Endothelial cell (in vitro differentiated cells): ENCODE results near the gene SSTR4. TPM values are rescaled to one million over a fixed set of nuclear protein-coding genes. Genes with fewer than 3 reads are reported as not detected.

ENCODE experiments used
- DNase-seq: peaks from one replicate; pipeline ENCODE4 v3.0.0; 2021; ENCODE audit warnings: low spot score
- H3K27ac Mint-ChIP-seq: one replicate; pipeline ENCODE4 v1.8.0; 2021; ENCODE audit warnings: mixed read lengths, inconsistent platforms; ENCODE audit not compliant: unreplicated experiment
- H3K27me3 Mint-ChIP-seq: one replicate; pipeline ENCODE4 v1.8.0; 2021; ENCODE audit warnings: mild to moderate bottlenecking, moderate library complexity, mixed read lengths, inconsistent platforms; ENCODE audit not compliant: unreplicated experiment
- H3K36me3 Mint-ChIP-seq: one replicate; pipeline ENCODE4 v1.8.0; 2021; ENCODE audit warnings: mild to moderate bottlenecking, low read depth, mixed read lengths, inconsistent platforms; ENCODE audit not compliant: unreplicated experiment
- H3K4me1 Mint-ChIP-seq: one replicate; pipeline ENCODE4 v1.8.0; 2021; ENCODE audit warnings: mild to moderate bottlenecking, mixed read lengths, inconsistent platforms; ENCODE audit not compliant: unreplicated experiment
- H3K4me3 Mint-ChIP-seq: one replicate; pipeline ENCODE4 v1.8.0; 2021; ENCODE audit warnings: mild to moderate bottlenecking, mixed read lengths, inconsistent platforms; ENCODE audit not compliant: unreplicated experiment
- H3K9me3 Mint-ChIP-seq: one replicate; pipeline ENCODE4 v1.8.0; 2021; ENCODE audit warnings: mixed read lengths, inconsistent platforms; ENCODE audit not compliant: unreplicated experiment
- CTCF ChIP-seq: fragments of 200-600 bp; sonication (generic); IDR thresholded peaks from one replicate; pipeline ENCODE4 v1.5.0; 2021; ENCODE audit warnings: antibody characterized with exemption; ENCODE audit not compliant: unreplicated experiment
- total RNA-seq: library from RNA; stranded (reverse); fragmentation: NEBNext Ultra II Directional; extraction: Animal tissue kit (Norgen Biotek cat#: 25700); gene quantifications from one replicate; pipeline ENCODE4 v1.2.1, GENCODE V29; 2021; ENCODE audit not compliant: unreplicated experiment

The SSTR4 gene
- total RNA-seq, 1 donor from 2014 or later: not detected

GRCh38 chr20:23081263-23081819, 46.2 kb downstream of the SSTR4 start:
- no peaks in the 10 kb centered on the region for H3K9me3 Mint-ChIP-seq
- TF ChIP-seq CTCF: no peak
- H3K4me1 Mint-ChIP-seq: peaks cover 63% of the 10 kb centered on the region
- H3K27ac Mint-ChIP-seq: peak overlapping the region; percentile 95
- H3K4me3 Mint-ChIP-seq: peak overlapping the region; percentile 71
- H3K27me3 Mint-ChIP-seq: peaks cover 6% of the 10 kb centered on the region
- H3K36me3 Mint-ChIP-seq: peaks cover 10% of the 10 kb centered on the region
- no peak for DNase-seq

GRCh38 chr20:23082846-23083552, 47.9 kb downstream of the SSTR4 start:
- Mint-ChIP-seq H3K27ac (peak overlapping the region; percentile 97), H3K9me3 (no peaks in the 10 kb centered on the region), H3K27me3 (peaks cover 8% of the 10 kb centered on the region), H3K4me1 (peaks cover 71% of the 10 kb centered on the region), H3K36me3 (peaks cover 10% of the 10 kb centered on the region), H3K4me3 (peak overlapping the region; percentile 70)
- DNase-seq: peak; percentile 62
- TF ChIP-seq CTCF: no peak

GRCh38 chr20:23083553-23084220, 48.6 kb downstream of the SSTR4 start:
- no peak for DNase-seq
- Mint-ChIP-seq H3K27ac (peak overlapping the region; percentile 97), H3K4me1 (peaks cover 65% of the 10 kb centered on the region), H3K27me3 (peaks cover 7% of the 10 kb centered on the region), H3K9me3 (no peaks in the 10 kb centered on the region), H3K4me3 (peak overlapping the region; percentile 70), H3K36me3 (peaks cover 10% of the 10 kb centered on the region)
- no peak for TF ChIP-seq CTCF

- peak overlapping the region; percentile 74 for H3K4me3 Mint-ChIP-seq
- no peaks in the 10 kb centered on the region for H3K9me3 Mint-ChIP-seq
- H3K36me3 Mint-ChIP-seq: peaks cover 10% of the 10 kb centered on the region
- TF ChIP-seq CTCF: no peak
- DNase-seq: no peak
- H3K27me3 Mint-ChIP-seq: peaks cover 7% of the 10 kb centered on the region
- peak overlapping the region; percentile 64 for H3K27ac Mint-ChIP-seq
- H3K4me1 Mint-ChIP-seq: peaks cover 58% of the 10 kb centered on the region
Measured at GRCh38 chr20:23084282-23084844, 49.3 kb downstream of the SSTR4 start.
